Activated CD8-positive, alpha-beta memory T cell treated with anti-CD3 and anti-CD28 coated beads for 24 hours (primary cell): ENCODE data around the gene DENND6B.
A peak's percentile ranks its signal among the peaks of the same experiment; 100 is the strongest.

Experiments used
- DNase-seq: peaks from one replicate; pipeline ENCODE4 v3.0.0-alpha.2; 2020

Gene DENND6B

GRCh38 chr22:50314455-50315288 is 12.1 kb downstream of the DENND6B start:
- peak; percentile 90 for DNase-seq

GRCh38 chr22:50314081-50314454 is 12.7 kb downstream of the DENND6B start:
- no peak for DNase-seq

- DNase-seq: no peak
Measured at GRCh38 chr22:50313600-50313999, 13.2 kb downstream of the DENND6B start.

DNA sequence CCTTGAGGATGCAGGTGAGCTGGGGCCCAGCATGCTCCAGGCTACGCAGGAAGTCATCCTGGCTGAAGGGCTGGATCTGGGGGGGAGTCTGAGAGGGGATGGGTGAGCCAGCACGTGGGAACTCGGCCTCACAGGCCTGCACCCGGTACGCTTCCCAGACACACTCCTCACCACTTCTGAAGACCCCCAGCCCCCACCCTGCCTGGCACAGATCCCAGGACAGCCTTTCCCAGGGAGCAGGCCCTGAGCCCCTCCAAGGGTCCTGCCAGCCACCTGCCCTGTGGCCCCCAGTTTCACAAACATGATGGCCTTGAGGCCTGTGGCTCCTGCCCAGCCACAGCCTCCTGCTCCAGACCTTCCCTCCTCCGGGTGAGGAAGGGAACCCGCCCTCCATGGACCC is 13.8 kb downstream of the DENND6B start:
- no peak for DNase-seq

DNA sequence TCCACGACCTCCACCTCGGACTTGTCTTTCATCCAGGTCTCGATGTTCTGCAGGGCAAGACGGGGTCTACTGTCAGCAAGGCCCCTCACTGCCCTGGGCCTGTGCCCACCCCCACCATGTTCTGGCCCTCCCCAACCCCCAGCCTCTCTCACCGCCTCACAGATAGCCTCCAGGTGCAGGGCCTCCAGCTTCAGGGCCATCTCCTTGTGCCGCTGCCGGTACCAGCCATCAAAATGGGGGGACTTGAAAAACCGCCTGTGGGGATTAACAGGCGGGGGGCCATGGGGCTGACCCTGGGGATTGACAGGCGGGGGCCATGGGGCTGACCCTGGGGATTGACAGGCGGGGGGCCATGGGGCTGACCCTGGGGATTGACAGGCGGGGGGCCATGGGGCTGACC is 14.4 kb downstream of the DENND6B start:
- DNase-seq: no peak

DNA sequence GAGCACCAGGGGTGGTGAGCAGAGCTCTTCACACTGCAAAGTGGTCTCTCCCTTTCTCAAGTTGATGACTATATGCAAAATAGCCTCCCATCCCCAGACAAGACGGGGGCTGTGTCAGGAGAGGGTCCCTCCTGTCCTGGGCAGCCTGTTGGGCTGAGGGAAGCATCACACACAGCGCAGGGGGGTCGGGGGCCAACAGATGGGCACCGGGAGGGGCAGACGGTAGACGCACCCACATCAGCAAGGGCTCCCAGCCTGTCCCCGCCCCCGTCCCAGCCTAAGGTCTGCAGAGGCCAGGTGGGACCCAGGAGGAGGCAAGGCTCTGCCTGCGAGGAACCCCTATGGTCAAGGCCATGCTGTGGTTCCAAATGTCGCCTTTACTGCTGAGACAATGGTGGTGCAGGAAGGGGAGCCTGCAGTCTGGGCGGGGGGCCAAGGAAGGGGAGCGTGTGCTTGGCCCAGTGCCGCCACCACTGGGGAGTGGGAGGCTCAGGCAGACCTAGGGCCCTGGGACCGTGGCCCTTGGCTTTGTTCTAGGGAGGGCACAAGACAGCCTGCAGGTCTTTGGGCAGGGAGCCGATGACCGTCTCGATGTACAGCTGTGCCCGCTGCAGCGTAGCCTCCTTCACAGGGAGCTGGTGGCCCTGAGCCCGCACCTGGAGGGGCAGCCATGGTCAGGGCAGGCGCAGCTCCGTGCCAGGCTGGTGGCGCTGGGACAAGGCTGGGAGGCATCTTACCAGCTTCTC is 15.0 kb downstream of the DENND6B start:
- DNase-seq: no peak

- DNase-seq: no peak
Measured at GRCh38 chr22:50310949-50311444, 15.8 kb downstream of the DENND6B start.

DNA sequence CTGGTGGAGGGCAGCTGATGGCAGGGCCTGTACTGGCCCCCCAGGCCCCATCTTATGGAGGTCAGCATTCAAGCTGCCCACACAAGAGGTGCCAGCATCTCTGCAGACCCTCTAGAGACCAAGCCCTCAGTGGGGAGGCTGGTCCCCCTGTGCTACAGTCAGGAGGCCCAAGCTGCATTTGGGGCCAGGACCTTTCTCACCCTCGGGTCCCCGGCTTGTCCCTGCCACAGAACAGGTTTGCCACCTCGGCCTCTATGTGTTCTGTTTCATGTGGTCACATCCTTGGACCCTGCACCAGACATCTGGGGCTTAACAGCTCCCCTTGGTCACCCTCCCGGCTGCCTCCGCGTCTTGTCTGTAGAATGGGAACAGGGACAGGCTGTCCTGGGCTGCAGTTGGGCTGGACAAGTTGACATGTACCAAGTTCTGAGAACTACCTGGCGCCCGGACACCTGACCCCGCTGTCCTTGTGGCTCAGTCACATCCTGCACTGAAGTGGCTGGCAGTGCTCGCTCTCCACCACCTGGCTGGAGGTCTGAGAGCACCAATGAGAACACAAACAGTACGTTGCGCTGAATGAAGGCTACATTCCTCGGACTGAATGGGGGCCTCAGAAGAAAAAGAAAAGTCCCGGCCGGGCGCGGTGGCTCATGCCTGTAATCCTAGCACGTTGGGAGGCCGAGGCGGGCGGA is 16.6 kb downstream of the DENND6B start:
- no peak for DNase-seq

DNA sequence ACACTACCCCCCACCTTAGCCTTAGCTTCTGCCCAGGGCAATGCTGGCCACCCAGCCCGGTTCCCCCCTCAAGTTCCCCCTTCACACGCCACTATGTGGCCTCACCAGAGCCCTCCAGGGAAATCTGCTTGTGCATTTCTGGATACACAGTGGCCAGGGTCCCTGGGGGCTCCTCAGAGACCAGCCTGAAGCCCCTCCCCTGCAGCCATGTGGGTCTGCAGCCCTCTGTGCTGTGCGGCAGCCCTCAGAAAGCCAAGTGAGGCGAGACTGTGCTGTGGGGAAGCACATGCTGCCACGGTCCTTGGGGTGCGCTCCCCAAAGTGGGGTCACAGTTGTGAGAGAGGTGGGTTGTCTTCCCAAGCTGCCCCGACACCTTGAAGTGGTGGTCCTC is 17.2 kb downstream of the DENND6B start:
- no peak for DNase-seq

DNA sequence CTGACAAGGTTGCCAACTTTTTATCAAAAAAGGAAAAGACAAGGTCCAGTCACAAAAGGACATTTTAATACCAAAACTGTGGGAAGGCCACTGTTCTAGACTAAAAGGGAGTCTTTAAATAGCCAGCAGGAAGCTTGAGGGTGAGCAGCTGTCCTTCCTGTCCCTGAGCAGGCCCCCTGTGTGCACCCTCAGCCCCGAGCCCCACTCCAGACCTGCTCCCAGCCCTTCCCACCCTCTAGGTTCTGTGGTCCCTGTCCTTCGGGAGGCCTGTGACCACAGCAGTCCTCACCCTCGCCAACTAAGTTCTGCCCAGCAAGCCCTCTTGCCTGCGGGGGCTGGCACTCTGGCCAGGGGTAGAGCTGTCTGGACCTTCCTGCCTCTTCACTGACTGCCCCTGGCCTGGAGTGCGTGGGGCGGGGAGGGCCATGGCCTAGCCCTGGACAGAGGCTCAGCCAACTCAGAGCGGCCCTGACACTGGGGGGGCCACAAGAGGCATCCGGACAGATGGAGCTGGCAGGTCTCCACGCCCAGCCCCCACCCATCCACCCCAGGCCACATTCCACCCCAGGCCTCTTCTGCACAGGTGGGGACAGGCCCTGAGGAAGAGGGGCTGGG is 17.7 kb downstream of the DENND6B start:
- no peak for DNase-seq

GRCh38 chr22:50308597-50308935 is 18.2 kb downstream of the DENND6B start:
- DNase-seq: no peak

- DNase-seq: no peak
Measured at GRCh38 chr22:50307890-50308596, 18.8 kb downstream of the DENND6B start.

DNA sequence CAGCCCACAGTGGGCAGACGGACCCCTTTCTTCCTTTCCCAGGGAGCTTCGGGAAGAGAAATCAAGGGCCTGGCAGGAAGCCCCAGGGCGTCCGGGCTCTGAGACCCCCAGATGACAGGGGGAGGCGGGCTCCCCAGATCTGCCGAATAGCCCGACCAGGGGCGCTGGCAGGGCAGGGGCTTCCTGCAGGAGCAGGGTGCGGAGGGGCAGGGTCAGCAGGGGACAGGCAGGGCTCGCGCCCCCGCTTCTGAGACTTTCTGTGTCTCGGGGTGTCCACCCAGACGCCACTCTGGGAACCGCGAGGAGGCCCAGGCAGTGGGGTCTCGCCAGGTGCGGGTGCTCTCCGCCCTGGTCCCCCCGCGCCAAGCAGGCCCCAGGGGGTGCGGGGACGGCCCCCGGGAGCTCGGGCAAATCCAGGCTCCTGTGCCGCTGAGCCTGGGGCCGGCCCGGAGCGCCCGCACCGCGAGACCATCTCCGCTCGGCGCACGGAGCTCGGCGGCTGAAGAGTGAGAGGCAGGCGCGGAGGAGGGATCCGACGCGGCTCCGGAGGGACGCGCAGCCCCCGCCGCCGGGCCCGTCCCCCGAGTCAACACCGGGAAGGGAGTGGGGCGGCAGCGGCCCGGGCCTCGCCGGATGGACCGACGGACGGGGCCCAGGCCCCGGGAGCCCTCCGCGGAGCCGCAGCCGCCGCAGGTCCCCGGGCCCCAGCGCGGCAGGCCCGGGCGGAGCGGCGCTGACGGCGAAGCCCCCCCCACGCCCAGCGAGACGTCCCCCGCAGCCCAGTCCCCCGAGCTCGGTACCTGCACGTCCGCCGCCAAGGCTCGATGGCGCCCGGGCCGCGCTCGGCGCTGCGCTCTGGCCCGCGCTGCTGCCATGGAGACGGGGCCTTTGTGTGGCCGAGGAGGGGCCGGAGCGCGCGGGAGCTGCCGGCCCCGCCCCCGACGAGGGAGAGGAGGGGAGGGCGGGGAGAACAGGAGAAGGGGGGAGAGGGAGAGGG is 19.8 kb downstream of the DENND6B start, which contains the start of gene PLXNB2:
Gene PLXNB2, minus strand, starts transcription at position 894 of the 997 bp plus-strand sequence. CDS start 17,062 bp downstream, outside the sequence.
- DNase-seq: no peak

DNA sequence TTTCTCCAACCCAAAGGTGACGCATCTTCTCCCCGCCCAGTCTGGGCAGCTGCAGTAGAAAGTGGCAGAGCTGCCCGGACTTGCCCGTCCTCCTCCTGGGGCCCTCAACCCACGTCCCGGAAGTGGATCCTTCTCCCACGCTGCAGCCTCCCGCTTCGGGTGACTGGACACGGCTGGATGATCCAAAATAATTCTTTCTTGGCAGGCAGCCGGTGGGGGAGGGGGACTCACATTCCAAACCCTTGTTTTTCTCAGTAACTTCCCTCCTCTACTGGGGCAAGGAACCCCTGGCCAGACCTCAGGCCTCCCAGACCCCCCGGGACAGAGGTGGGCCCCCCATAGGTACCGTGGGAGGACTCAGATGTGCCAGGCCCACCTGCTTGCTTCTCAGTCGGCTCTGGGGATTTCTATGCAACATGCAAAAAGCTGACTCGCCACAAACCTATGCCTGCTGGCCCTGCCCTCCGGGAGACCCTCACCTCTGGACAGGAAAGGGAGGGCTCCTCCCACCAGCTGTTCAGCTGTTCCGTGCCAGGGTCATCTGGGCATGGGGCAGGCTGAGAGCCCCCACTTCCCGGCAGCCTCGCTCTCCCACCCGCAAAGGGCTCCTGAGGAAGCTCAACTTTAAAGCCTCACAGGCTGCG is 20.8 kb downstream of the DENND6B start:
- DNase-seq: no peak

DNA sequence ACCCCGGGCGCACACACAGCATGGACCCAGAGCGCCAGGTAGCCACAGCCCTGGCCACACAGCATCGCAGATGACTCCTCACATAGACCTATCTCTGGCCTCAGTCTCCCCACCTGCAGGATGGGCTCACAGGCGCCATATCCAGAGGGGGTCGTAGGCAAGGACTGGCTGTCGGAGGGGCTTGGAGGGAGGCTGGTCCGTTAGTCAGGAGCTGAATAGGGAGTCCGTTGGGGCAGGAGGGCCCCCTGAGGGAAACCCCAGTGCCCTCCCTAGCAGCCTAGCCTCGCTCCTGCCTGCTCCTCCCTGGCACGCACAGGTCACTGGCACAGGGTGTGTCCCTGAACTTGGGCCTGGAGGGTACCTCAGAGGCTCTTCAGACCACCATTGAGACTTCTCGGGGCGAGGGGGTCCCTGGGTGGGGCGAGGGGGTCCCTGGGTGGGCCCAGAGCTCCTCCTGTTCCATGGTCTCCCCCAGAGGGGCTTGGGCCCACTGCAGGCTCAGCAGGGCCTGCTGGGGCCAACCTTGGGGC is 21.4 kb downstream of the DENND6B start:
- DNase-seq: no peak

DNA sequence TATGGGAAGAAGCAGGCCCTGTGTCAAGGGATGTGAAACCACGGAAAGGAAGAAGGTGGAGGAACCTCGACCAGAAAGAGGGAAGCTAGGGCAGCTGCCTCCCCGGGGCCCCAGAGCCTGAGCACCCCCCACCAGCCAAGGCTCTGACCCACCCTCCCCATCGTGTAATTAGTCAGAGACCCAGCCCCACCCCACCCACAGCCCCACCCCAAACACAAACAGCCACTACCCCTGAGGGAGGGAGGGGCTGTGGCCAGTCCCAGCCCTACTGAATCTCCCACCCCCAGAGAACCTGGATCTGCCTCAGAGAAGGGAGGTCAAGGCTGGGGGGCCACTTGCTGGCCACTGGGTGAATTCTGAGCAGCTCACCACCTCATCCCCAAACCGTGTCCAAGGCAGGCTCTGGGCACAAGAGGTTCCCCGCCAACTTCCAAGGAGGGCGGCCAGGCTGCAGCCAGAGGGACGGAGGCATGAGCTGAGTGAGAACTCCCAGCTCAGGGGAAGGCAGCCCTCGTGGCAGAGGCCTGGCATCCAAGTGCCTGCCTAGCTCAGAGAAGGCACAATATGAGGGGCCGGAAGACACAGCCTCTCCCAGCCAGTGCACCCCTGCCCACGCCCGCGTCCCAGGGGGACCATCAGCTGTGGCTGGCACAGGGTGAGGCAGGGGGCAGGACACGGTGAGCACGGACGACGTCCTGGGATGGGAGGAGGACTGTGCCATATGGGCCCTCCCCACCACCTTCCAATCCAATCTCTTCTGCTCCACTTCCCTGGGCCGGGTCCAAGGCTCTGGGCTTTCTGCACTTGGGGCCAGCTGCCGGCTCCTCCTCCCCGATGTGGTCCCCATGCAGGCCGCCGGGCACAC is 22.1 kb downstream of the DENND6B start:
- no peak for DNase-seq

GRCh38 chr22:50303848-50304527 is 22.8 kb downstream of the DENND6B start:
- no peak for DNase-seq

DNA sequence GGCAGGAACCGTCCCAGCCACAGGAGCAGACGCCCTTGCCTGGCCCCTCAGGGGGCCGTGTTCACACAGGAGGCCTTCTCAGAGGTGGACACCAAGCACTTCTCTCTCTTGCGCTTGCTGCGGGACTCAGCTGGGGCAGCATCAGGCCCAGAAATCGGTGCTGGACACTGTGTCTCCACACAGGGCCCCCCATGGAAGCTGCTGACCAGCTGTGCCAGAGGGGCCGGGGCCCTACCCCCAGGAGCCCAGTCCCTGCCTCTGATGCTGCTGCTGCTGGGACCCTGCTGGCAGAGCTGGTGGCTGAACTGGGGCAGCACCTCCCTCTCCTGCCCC is 23.3 kb downstream of the DENND6B start:
- no peak for DNase-seq

DNA sequence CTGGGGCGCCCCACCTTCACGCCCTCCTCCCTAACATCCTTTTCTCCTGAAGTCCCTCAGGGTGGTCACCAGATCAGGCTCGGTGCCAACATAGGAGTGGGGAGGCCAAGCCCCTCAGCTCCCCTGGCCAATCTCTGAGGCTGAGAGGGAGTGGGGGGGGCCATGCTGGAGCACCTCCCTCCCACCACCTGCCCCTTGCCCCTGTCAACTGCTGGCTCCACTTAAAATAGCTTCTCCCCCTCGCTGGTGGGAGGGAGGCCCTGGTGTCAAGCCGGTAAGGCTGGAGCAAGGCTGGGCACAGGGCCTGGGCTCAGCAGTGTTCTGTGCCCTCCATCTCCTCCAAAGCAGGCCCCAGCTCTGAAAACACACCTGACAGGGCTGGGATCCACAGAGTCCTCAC is 24.2 kb downstream of the DENND6B start:
- no peak for DNase-seq
